ENCODE measurements around the gene SLC6A7. TPM values are rescaled to one million over a fixed set of nuclear protein-coding genes. Genes with fewer than 3 reads are reported as not detected.
A peak's percentile ranks its signal among the peaks of the same experiment; 100 is the strongest.

SLC6A7 gene
- total RNA-seq, 4 donors from 2014 or later = 0.07 TPM; not detected in 3

DNA sequence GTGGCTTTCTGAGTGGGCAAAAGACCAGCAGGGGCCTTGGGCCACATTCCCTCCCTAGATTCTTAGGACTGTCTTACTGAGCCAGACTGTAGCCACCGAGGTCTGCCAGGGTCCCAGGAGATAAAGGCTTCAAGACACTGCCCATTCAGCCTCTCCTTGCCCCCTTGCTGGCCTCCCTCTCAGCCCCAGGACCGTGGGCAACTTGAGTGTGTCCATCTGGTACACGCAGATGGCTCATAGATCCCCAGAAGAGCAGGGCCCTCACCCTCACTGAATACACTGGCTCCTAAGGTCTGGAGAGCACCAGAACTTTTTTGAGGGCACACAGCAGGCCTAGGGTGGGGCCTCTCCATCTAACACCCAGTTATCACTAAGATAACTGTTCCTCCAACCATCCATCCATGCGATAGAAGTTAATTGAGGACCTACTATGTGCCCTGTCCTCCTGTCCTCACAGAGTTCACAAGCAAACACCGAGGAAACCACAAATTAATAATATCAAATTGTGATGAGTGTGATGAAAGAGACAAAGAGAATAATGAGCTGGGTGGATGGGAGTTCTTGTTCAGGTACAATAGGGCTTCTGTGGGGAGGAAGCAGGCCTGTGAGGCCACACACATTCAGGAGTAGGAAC, 29.3 kb upstream of the SLC6A7 start:
- DNase-seq = no peak
- in situ Hi-C loops (cut with MboI; ENCODE audit: low sequenced_read_pairs in 4 of 4) = loop anchor here (5.0 kb wide), 3 partner anchors 52 to 62 kb away; no protein-coding TSS in a partner anchor

DNA sequence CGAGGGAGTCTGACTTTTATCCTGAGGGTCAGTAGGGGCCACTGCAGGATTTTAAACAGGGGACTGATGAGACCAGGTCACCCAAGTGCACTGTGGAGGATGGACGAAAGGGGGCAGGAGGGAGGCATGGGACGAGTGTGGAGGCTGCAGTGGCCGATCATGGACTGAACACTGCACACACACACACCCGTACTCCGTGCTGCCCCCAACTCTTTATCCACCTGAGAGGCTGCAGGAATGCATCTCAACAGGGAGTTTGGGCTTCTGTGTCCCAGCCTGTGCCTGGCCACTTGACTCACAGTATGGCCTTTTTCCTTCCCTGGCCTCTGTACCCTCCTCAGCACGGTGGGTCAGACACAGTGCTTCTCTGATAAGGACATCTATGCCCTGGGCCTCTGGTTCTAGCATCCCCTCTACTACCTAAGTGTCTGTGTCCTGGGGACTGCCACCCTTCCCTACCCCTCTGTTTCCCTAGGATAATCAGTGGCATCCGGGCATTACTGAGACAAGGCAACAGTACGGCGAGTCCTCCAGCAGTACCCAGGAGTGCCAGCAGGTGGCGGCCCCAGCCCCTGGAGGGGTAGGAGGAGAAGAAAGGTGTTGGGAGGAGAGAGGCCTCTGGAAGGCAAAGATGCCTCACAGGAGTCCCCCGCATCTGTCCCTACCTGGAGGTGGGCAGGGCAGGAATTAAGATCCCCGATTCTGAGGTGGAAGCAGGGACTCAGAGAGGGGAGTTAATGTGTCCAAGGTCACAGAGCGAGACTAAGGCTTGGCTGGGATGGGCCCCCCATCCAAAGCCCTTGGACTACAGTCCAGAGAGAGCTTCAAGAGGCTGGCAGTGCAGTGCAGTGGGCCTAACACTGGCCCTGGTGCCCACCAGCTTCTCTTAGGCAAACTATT, 28.4 kb upstream of the SLC6A7 start:
- Histone ChIP-seq H3K36me3 (no peaks in the 10 kb centered on the region), H3K9me3 (no peaks in the 10 kb centered on the region), H3K4me3 (no peak overlapping the region), H3K27me3 (no peaks in the 10 kb centered on the region), H3K4me1 (peaks cover 20 to 25% of the 10 kb centered on the region in 2 donors), H3K27ac (peak overlapping the region; percentile 76 to 84 (median 82))
- intact Hi-C loops (cut with DNase I; ENCODE audit: low total_unique reads) (loop anchor here (1.0 to 2.0 kb wide), 2 partner anchors 57 to 189 kb away; no protein-coding TSS in a partner anchor), in situ Hi-C loops (cut with MboI; ENCODE audit: low sequenced_read_pairs in 4 of 4) (loop anchor here (5.0 kb wide), 3 partner anchors 51 to 61 kb away; no protein-coding TSS in a partner anchor)
- no peak for TF ChIP-seq POLR2A (IDR thresholded peaks at IDR 0.05)
- TF ChIP-seq, protein P1, sequence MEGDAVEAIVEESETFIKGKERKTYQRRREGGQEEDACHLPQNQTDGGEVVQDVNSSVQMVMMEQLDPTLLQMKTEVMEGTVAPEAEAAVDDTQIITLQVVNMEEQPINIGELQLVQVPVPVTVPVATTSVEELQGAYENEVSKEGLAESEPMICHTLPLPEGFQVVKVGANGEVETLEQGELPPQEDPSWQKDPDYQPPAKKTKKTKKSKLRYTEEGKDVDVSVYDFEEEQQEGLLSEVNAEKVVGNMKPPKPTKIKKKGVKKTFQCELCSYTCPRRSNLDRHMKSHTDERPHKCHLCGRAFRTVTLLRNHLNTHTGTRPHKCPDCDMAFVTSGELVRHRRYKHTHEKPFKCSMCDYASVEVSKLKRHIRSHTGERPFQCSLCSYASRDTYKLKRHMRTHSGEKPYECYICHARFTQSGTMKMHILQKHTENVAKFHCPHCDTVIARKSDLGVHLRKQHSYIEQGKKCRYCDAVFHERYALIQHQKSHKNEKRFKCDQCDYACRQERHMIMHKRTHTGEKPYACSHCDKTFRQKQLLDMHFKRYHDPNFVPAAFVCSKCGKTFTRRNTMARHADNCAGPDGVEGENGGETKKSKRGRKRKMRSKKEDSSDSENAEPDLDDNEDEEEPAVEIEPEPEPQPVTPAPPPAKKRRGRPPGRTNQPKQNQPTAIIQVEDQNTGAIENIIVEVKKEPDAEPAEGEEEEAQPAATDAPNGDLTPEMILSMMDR (IDR thresholded peaks at IDR 0.05 in 4 of 5, conservative IDR thresholded peaks at IDR 0.05 in 1 of 5) = peak; percentile 95 to 98 (median 97)
- ATAC-seq (peak; percentile 60 to 83), DNase-seq (peak; percentile 58 to 82)

More for the DNA sequence above, 29.3 kb upstream of the SLC6A7 start:
- H3K36me3 ChIP-seq = no peaks in the 10 kb centered on the region
- H3K4me3 ChIP-seq = no peak overlapping the region
- H3K27me3 ChIP-seq = no peaks in the 10 kb centered on the region
- ATAC-seq = no peak
- no peaks in the 10 kb centered on the region for H3K9me3 ChIP-seq
- peaks cover 23 to 25% of the 10 kb centered on the region in 2 donors for H3K4me1 ChIP-seq
- intact Hi-C loops (cut with DNase I; ENCODE audit: low total_unique reads) = loop anchor here (1.0 to 2.0 kb wide), 2 partner anchors 58 to 190 kb away; no protein-coding TSS in a partner anchor
- TF ChIP-seq POLR2A (IDR thresholded peaks at IDR 0.05) = no peak
- TF ChIP-seq, protein P1 (IDR thresholded peaks at IDR 0.05 in 4 of 5, conservative IDR thresholded peaks at IDR 0.05 in 1 of 5) = no peak
- peak overlapping the region; percentile 76 to 84 (median 82) for H3K27ac ChIP-seq

- H3K4me1 ChIP-seq = peaks cover 20 to 25% of the 10 kb centered on the region in 2 donors
- peak overlapping the region; percentile 76 to 84 (median 82) for H3K27ac ChIP-seq
- intact Hi-C loops (cut with DNase I; ENCODE audit: low total_unique reads) (no loop called here), in situ Hi-C loops (cut with MboI; ENCODE audit: low sequenced_read_pairs in 4 of 4) (loop anchor here (5.0 kb wide), 3 partner anchors 50 to 60 kb away; no protein-coding TSS in a partner anchor)
- ATAC-seq (no peak), DNase-seq (no peak)
- no peaks in the 10 kb centered on the region for H3K9me3 ChIP-seq
- H3K36me3 ChIP-seq = no peaks in the 10 kb centered on the region
- H3K4me3 ChIP-seq = no peak overlapping the region
- TF ChIP-seq, protein P1 (IDR thresholded peaks at IDR 0.05 in 4 of 5, conservative IDR thresholded peaks at IDR 0.05 in 1 of 5) = no peak
- TF ChIP-seq POLR2A (IDR thresholded peaks at IDR 0.05) = no peak
- H3K27me3 ChIP-seq = no peaks in the 10 kb centered on the region
Observed at GRCh38 chr5:150162142-150162513, 27.7 kb upstream of the SLC6A7 start.

DNA sequence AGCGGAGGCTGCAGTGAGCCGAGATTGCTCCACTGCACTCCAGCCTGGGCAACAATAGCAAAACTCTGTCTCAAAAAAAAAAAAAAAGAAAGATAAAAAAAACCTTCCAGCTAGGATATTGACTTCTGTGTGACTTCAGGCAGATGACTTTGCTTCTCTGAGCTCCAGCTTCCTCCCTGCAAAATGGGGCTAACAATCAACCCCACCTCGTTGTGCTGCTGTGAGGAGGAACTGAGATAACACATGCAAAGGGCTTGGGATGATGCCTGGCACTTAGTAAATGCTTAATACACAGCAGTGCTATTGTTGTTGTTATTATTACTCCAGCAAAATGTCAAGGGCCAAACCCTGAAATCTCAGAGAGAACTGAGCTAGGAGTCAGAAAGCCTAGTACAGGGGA, 26.8 kb upstream of the SLC6A7 start:
- no peak overlapping the region for H3K4me3 ChIP-seq
- intact Hi-C loops (cut with DNase I; ENCODE audit: low total_unique reads) = no loop called here
- in situ Hi-C loops (cut with MboI; ENCODE audit: low sequenced_read_pairs in 4 of 4) = loop anchor here (5.0 kb wide), 3 partner anchors 49 to 59 kb away; no protein-coding TSS in a partner anchor
- no peak for TF ChIP-seq POLR2A (IDR thresholded peaks at IDR 0.05)
- TF ChIP-seq, protein P1 (IDR thresholded peaks at IDR 0.05 in 4 of 5, conservative IDR thresholded peaks at IDR 0.05 in 1 of 5) = no peak
- peak overlapping the region; percentile 48 to 81 (median 72) for H3K27ac ChIP-seq
- H3K36me3 ChIP-seq = no peaks in the 10 kb centered on the region
- H3K27me3 ChIP-seq = no peaks in the 10 kb centered on the region
- ATAC-seq = no peak
- no peak for DNase-seq
- H3K4me1 ChIP-seq = peaks cover 19 to 25% of the 10 kb centered on the region in 2 donors
- H3K9me3 ChIP-seq = no peaks in the 10 kb centered on the region

Data from gastrocnemius medialis (tissue), 4 donors.